Measurements from ENCODE around the gene ACTL10.

GRCh38 chr20:33694639-33695012 lies 27.9 kb downstream of the ACTL10 start:
- TF ChIP-seq CTBP1 (IDR thresholded peaks at IDR 0.05; ENCODE audit: borderline replicate concordance) (no peak), HDGF (IDR thresholded peaks at IDR 0.05; ENCODE audit: borderline replicate concordance) (no peak), SP1 (IDR thresholded peaks at IDR 0.05) (no peak), FOXA1 (IDR thresholded peaks at IDR 0.05) (no peak), FOXM1 (IDR thresholded peaks at IDR 0.05; ENCODE audit: borderline replicate concordance) (no peak), BHLHE40 (IDR thresholded peaks at IDR 0.05; ENCODE audit: borderline replicate concordance) (no peak), L3MBTL2 (conservative IDR thresholded peaks at IDR 0.05) (no peak), ELF4 (IDR thresholded peaks at IDR 0.05) (no peak), ZNF384 (IDR thresholded peaks at IDR 0.05) (no peak), LEF1 (IDR thresholded peaks at IDR 0.05; ENCODE audit: borderline replicate concordance) (no peak), FOXK2 (IDR thresholded peaks at IDR 0.05) (no peak)

Data from HEK293T (cell line).